K562 (cell line): Measurements from ENCODE around the gene ULBP1. TPM values are rescaled to one million over a fixed set of nuclear protein-coding genes. Genes with fewer than 3 reads are reported as not detected.

Experiments
- ATAC-seq: fragments of 200-7000 bp; cut with Tn5 transposase; 3 replicates; pipeline ENCODE4 v1.9.1; 2020; ENCODE audit warnings: moderate library complexity
- BruUV-seq: library from RNA; stranded (reverse); fragments of 400-500 nt; replicated peaks from 2 replicates; lab custom pipeline; 2021; lab: Mats Ljungman, UMichigan
- CTCF ChIA-PET: fragments of 300-600 bp; formaldehyde crosslinking; extraction: SDS; loops from one replicate; lab custom pipeline; 2021; ENCODE audit warnings: low intra/inter-chr PET ratio; lab: Yijun Ruan, JAX
- POLR2A ChIA-PET: fragments of 300-600, 350-650 bp; sonication (Branson Sonifier 250); formaldehyde crosslinking; extraction: SDS; loops from one replicate; lab custom pipeline; 2021; ENCODE audit warnings: antibody characterized with exemption, inconsistent platforms; lab: Yijun Ruan, JAX
- DNase-seq, 4 experiments: peaks; one replicate each; pipeline versions ENCODE4 v3.0.0 to v3.0.0-alpha.2; 2011 to 2018; ENCODE audit warnings: low spot score in 3 of 4, mixed read lengths in 3 of 4; ENCODE audit errors: extremely low read depth in 1 of 4
- FAIRE-seq: peaks from 2 replicates; lab custom pipeline; 2011; peaks lifted over from hg19 to GRCh38; lab: Jason Lieb, UNC
- H2AFZ ChIP-seq: 2 replicates; pipeline ENCODE4 v1.6.0; 2011; ENCODE audit warnings: low read depth, low read length, control low read depth, inconsistent platforms
- H3K27ac ChIP-seq: fragments of 200-600 bp; 3 replicates; pipeline ENCODE4 v1.8.0; 2011; ENCODE audit warnings: low read depth, mild to moderate bottlenecking, control low read depth, inconsistent platforms, low read length, moderate library complexity, mixed read lengths; ENCODE audit errors: extremely low read depth
- H3K27me3 ChIP-seq, 2 experiments: fragments of 300-600 bp in 1 of 2; 2 replicates in 1 of 2; 3 replicates in 1 of 2; pipeline versions ENCODE4 v1.6.0 to v1.8.0; 2011; ENCODE audit warnings: inconsistent platforms in 2 of 2, low read length in 2 of 2, mild to moderate bottlenecking in 1 of 2, mixed read lengths in 1 of 2, moderate library complexity in 1 of 2; ENCODE audit not compliant: control insufficient read depth in 2 of 2, insufficient read depth in 2 of 2
- H3K36me3 ChIP-seq: fragments of 300-600 bp; 3 replicates; pipeline ENCODE4 v1.8.0; 2011; ENCODE audit warnings: mild to moderate bottlenecking, low read length, inconsistent platforms; ENCODE audit not compliant: control insufficient read depth, insufficient read depth
- H3K4me1 ChIP-seq, 2 experiments: fragments of 200-600 bp in 1 of 2; replicated peaks in 1 of 2; 2 replicates in 1 of 2; 3 replicates in 1 of 2; pipeline versions ENCODE4 v1.5.1 to v1.8.0; 2011; ENCODE audit warnings: inconsistent platforms in 2 of 2, low read length in 2 of 2, mild to moderate bottlenecking in 1 of 2, mixed read lengths in 1 of 2, moderate library complexity in 1 of 2; ENCODE audit not compliant: control insufficient read depth in 2 of 2, insufficient read depth in 2 of 2
- H3K4me2 ChIP-seq: 2 replicates; pipeline ENCODE4 v1.6.1; 2011; ENCODE audit warnings: low read length, control low read depth, inconsistent platforms, mixed read lengths; ENCODE audit not compliant: insufficient read depth
- H3K4me3 ChIP-seq: fragments of 200-600 bp; sonication (generic), shearing (Covaris generic); 2 replicates; pipeline ENCODE4 v1.5.1; 2016; ENCODE audit warnings: control low read depth, inconsistent platforms
- H3K79me2 ChIP-seq: fragments of 200-600 bp; 3 replicates; pipeline ENCODE4 v1.8.0; 2011; ENCODE audit warnings: low read length, inconsistent platforms; ENCODE audit not compliant: control insufficient read depth, insufficient read depth
- H3K9ac ChIP-seq, 2 experiments: 2 replicates each; pipeline versions ENCODE4 v1.6.0 to v1.6.1; 2011; ENCODE audit warnings: low read depth in 2 of 2, low read length in 2 of 2, control low read depth in 1 of 2, inconsistent platforms in 1 of 2, mild to moderate bottlenecking in 1 of 2, mixed read lengths in 1 of 2; ENCODE audit not compliant: insufficient read depth in 1 of 2
- H3K9me1 ChIP-seq: one replicate; pipeline ENCODE4 v1.6.0; 2011; ENCODE audit warnings: inconsistent platforms, mild to moderate bottlenecking, low read length, moderate library complexity; ENCODE audit not compliant: control insufficient read depth, insufficient read depth
- H3K9me3 ChIP-seq: replicated peaks from 2 replicates; pipeline ENCODE4 v1.5.1; 2011; ENCODE audit warnings: low read depth, low read length, inconsistent platforms; ENCODE audit not compliant: control insufficient read depth, insufficient read depth
- H4K20me1 ChIP-seq: replicated peaks from 2 replicates; pipeline ENCODE4 v1.6.1; 2011; ENCODE audit warnings: low read length, inconsistent platforms, mixed read lengths; ENCODE audit not compliant: control insufficient read depth, insufficient read depth
- CREB3 ChIP-seq: fragments of 450-650 bp; conservative IDR thresholded peaks from 2 replicates; pipeline ENCODE4 v1.6.1; 2016; ENCODE audit warnings: missing genetic modification characterization, low read depth, mild to moderate bottlenecking, missing compliant biosample characterization, moderate library complexity
- HNRNPL ChIP-seq: fragments of 200-400 bp; formaldehyde crosslinking; IDR thresholded peaks from 2 replicates; pipeline ENCODE4 v1.6.1; 2017; ENCODE audit warnings: low read depth, mild to moderate bottlenecking, low read length
- KDM2B ChIP-seq: fragments of 250-450 bp; sonication (Bioruptor Pico); IDR thresholded peaks from 2 replicates; pipeline ENCODE4 v1.8.0; 2021; ENCODE audit warnings: mild to moderate bottlenecking, moderate library complexity
- NONO ChIP-seq, 2 experiments: fragments of 200-400 bp in 1 of 2; fragments of 450-650 bp in 1 of 2; formaldehyde crosslinking in 1 of 2; IDR thresholded peaks; 2 replicates each; pipeline ENCODE4 v1.6.1; 2017; ENCODE audit warnings: low read depth in 2 of 2, mild to moderate bottlenecking in 2 of 2, moderate library complexity in 2 of 2, low read length in 1 of 2
- XRCC4 ChIP-seq: IDR thresholded peaks from one replicate; pipeline ENCODE4 v1.6.1; 2011; ENCODE audit not compliant: insufficient read depth, insufficient read length; ENCODE audit errors: extremely low read depth
- ZFX ChIP-seq: sonication (generic); formaldehyde crosslinking; IDR thresholded peaks from 2 replicates; pipeline ENCODE4 v1.8.0; 2022; ENCODE audit warnings: mild to moderate bottlenecking, missing genetic modification reagents, moderate library complexity
- ZNF133 ChIP-seq: fragments of 250-450 bp; sonication (Bioruptor Pico); IDR thresholded peaks from 2 replicates; pipeline ENCODE4 v1.4.0; 2020; ENCODE audit warnings: mild to moderate bottlenecking
- ZNF184 ChIP-seq: sonication (generic); formaldehyde crosslinking; IDR thresholded peaks from 2 replicates; pipeline ENCODE4 v1.5.0; 2020; ENCODE audit warnings: missing genetic modification reagents
- ZNF764 ChIP-seq: fragments of 250-450 bp; sonication (Bioruptor Pico); IDR thresholded peaks from 2 replicates; pipeline ENCODE4 v1.4.0; 2020; ENCODE audit warnings: low read depth, mild to moderate bottlenecking, moderate library complexity
- WGBS: fragments of 100-300 bp; shearing (Covaris generic); methylation state at CpG from one replicate; pipeline ENCODE4 v1.1.6; 2016; ENCODE audit warnings: low coverage, mixed read lengths; ENCODE audit not compliant: insufficient coverage; ENCODE audit errors: missing lambda C conversion rate; 5-methylcytosine and 5-hydroxymethylcytosine counted together
- in situ Hi-C: fragments of 300-500 bp; cut with MboI; formaldehyde crosslinking; loops from 4 replicates; pipeline ENCODE4 v1.15.0; 2018; ENCODE audit warnings: inconsistent platforms, mixed read lengths
- intact Hi-C: fragments of 100-400 bp; cut with micrococcal nuclease; formaldehyde crosslinking; loops from 2 replicates; pipeline ENCODE4 v1.14.2; 2022
- polyA plus RNA-seq, 8 experiments: library from polyadenylated mRNA; depleted of rRNA in 4 of 8; stranded (reverse) in 5 of 8; unstranded in 3 of 8; fragments of >200 nt; fragmentation: Nextera tagmentation in 2 of 8; fragmentation: Illumina TruSeq in 1 of 8; extraction: Ambion mirVana in 2 of 8; extraction: Trizol in 1 of 8; gene quantifications; 2 replicates each; pipeline versions ENCODE4 v1.2.1 to v1.2.3, GENCODE V29; 2011 to 2014; ENCODE audit warnings: inconsistent platforms in 1 of 8, missing spikeins in 1 of 8
- total RNA-seq, 7 experiments: library from RNA; depleted of rRNA in 6 of 7; stranded (reverse); fragments of >200 nt in 6 of 7; fragmentation: Illumina TruSeq in 2 of 7; extraction: Trizol in 2 of 7; gene quantifications; 2 replicates each; pipeline versions ENCODE4 v1.2.1 to v1.2.3, GENCODE V29; 2011 to 2021; ENCODE audit warnings: low replicate concordance in 1 of 7

ULBP1 gene
- total and polyA plus RNA-seq, 9 of the 15 experiments (the other 6 are each of a cell fraction or from before 2014, with no cell fraction given): 0.33 to 6.0 (median 2.5) TPM

- H3K9me1 ChIP-seq: no peaks in the 10 kb centered on the region
- no peak overlapping the region for H3K27ac ChIP-seq
- CTCF ChIA-PET: no interaction called here
- TF ChIP-seq HNRNPL: no peak
- no peak for TF ChIP-seq ZFX (CRISPR knock-in tag)
- no peak for TF ChIP-seq NONO (IDR thresholded peaks at IDR 0.05; ENCODE audit: low read depth in 2 of 2, low read length in 1 of 2)
- no peak for TF ChIP-seq ZNF133 (CRISPR knock-in tag)
- TF ChIP-seq CREB3 (tag): no peak
- TF ChIP-seq XRCC4: no peak
- no peak for TF ChIP-seq KDM2B (CRISPR knock-in tag)
- no peak for TF ChIP-seq ZNF764
- no peak for TF ChIP-seq ZNF184 (CRISPR knock-in tag)
- TF ChIP-seq, all 486 proteins: peak for 0
- H4K20me1 ChIP-seq: peaks cover 4% of the 10 kb centered on the region
- peaks cover 0 to 11% of the 10 kb centered on the region in 2 experiments; a peak in 1 of 5 replicates for H3K4me1 ChIP-seq
- H3K4me2 ChIP-seq: no peak overlapping the region
- H3K79me2 ChIP-seq: no peaks in the 10 kb centered on the region
- FAIRE-seq (no peak), DNase-seq (no peak), ATAC-seq (no peak)
- H3K27me3 ChIP-seq: peaks cover 67 to 68% of the 10 kb centered on the region in 2 experiments
- H2AFZ ChIP-seq: no peak overlapping the region
- H3K4me3 ChIP-seq: no peak overlapping the region
- in situ Hi-C loops: no loop called here
- WGBS: 10% methylated on average over 32 of the region's 32 CpGs
- H3K36me3 ChIP-seq: no peaks in the 10 kb centered on the region
- POLR2A ChIA-PET: interaction anchor here (0.6 to 1.0 kb wide), 3 partner anchors 9 to 640 kb away, joined by 3 read pairs; no protein-coding TSS in a partner anchor
- no peak overlapping the region for H3K9ac ChIP-seq
- intact Hi-C loops: no loop called here
- BruUV-seq: no TSS peak
- no peaks in the 10 kb centered on the region for H3K9me3 ChIP-seq
Observed at GRCh38 chr6:149990212-149990660, 26.5 kb downstream of the ULBP1 start.
